PC-9 (cell line): ENCODE results near the gene TTC39C. TPM values are rescaled to one million over a fixed set of nuclear protein-coding genes. Genes with fewer than 3 reads are reported as not detected.

Experiments
- BruUV-seq: library from RNA; stranded (reverse); fragments of 400-500 nt; replicated peaks from 2 replicates; lab custom pipeline; 2021; lab: Mats Ljungman, UMichigan
- CTCF ChIA-PET: fragments of 300-600 bp; sonication (Branson Sonifier 250); formaldehyde crosslinking; loops from one replicate; lab custom pipeline; 2022; ENCODE audit warnings: antibody characterized with exemption; lab: Charles Lee
- POLR2A ChIA-PET: fragments of 300-600 bp; sonication (Branson Sonifier 250); formaldehyde crosslinking; loops from one replicate; lab custom pipeline; 2022; ENCODE audit warnings: antibody characterized with exemption; ENCODE audit not compliant: unreplicated experiment; lab: Charles Lee
- DNase-seq, 2 experiments: peaks; one replicate each; pipeline versions ENCODE4 v3.0.0 to v3.0.0-alpha.2; 2015 to 2022; ENCODE audit warnings: mixed read lengths in 1 of 2
- H2AFZ ChIP-seq: fragments of 200-600 bp; sonication (generic); 2 replicates; pipeline ENCODE4 v1.8.1; 2017; ENCODE audit warnings: antibody characterized with exemption
- H3F3A ChIP-seq: fragments of 200-600 bp; sonication (generic); 2 replicates; pipeline ENCODE4 v1.8.1; 2017; ENCODE audit warnings: antibody characterized with exemption, mild to moderate bottlenecking, low read depth; ENCODE audit not compliant: insufficient read depth
- H3K27ac ChIP-seq: fragments of 200-600 bp; sonication (generic); 2 replicates; pipeline ENCODE4 v1.6.1; 2016; ENCODE audit warnings: mixed run types
- H3K27me3 ChIP-seq: fragments of 200-600 bp; sonication (generic); 2 replicates; pipeline ENCODE4 v1.6.1; 2016; ENCODE audit warnings: low read depth, mixed run types; ENCODE audit not compliant: insufficient read depth
- H3K36me3 ChIP-seq: fragments of 200-600 bp; sonication (generic); 2 replicates; pipeline ENCODE4 v1.6.1; 2016; ENCODE audit warnings: low read depth, mixed run types
- H3K4me1 ChIP-seq: fragments of 200-600 bp; sonication (generic); replicated peaks from 2 replicates; pipeline ENCODE4 v1.6.1; 2016; ENCODE audit warnings: mixed run types; ENCODE audit not compliant: insufficient read depth
- H3K4me2 ChIP-seq: fragments of 200-600 bp; sonication (generic); 2 replicates; pipeline ENCODE4 v1.6.1; 2017; ENCODE audit warnings: mixed run types
- H3K4me3 ChIP-seq: fragments of 200-600 bp; sonication (generic); 2 replicates; pipeline ENCODE4 v1.6.1; 2016; ENCODE audit warnings: mixed run types
- H3K79me2 ChIP-seq: fragments of 200-600 bp; sonication (generic); 2 replicates; pipeline ENCODE4 v1.6.1; 2017; ENCODE audit warnings: low read depth, mixed run types
- H3K9me2 ChIP-seq: fragments of 200-600 bp; sonication (generic); 2 replicates; pipeline ENCODE4 v1.8.1; 2017; ENCODE audit warnings: mild to moderate bottlenecking; ENCODE audit not compliant: insufficient read depth
- H3K9me3 ChIP-seq: fragments of 200-600 bp; sonication (generic); 2 replicates; pipeline ENCODE4 v1.8.1; 2016; ENCODE audit warnings: low read depth; ENCODE audit not compliant: insufficient read depth
- H4K20me1 ChIP-seq: fragments of 200-600 bp; sonication (generic); 2 replicates; pipeline ENCODE4 v1.8.1; 2017; ENCODE audit not compliant: insufficient read depth
- CTCF ChIP-seq: fragments of 200-600 bp; sonication (generic); conservative IDR thresholded peaks from 2 replicates; pipeline ENCODE4 v1.6.1; 2017; ENCODE audit warnings: mixed run types, antibody characterized with exemption, mild to moderate bottlenecking, moderate library complexity
- EZH2 ChIP-seq: fragments of 200-600 bp; sonication (generic); IDR thresholded peaks from 2 replicates; pipeline ENCODE4 v1.8.0; 2017; ENCODE audit warnings: antibody characterized with exemption, low read depth
- intact Hi-C: fragments of 100-400 bp; cut with micrococcal nuclease; formaldehyde crosslinking; loops from one replicate; pipeline ENCODE4 v1.10.0; 2022; ENCODE audit not compliant: unreplicated experiment
- total RNA-seq: library from RNA; stranded (reverse); gene quantifications from 2 replicates; pipeline ENCODE4 v1.2.3, GENCODE V29; 2021

Gene TTC39C
- total RNA-seq, 1 experiment from 2014 or later: 15.3 TPM

- H4K20me1 ChIP-seq: no peaks in the 10 kb centered on the region
- H3K27ac ChIP-seq: no peak overlapping the region
- H3K9me2 ChIP-seq: no peaks in the 10 kb centered on the region
- DNase-seq: no peak
- no peak for TF ChIP-seq EZH2
- no peak overlapping the region for H3K4me2 ChIP-seq
- H3K27me3 ChIP-seq: no peaks in the 10 kb centered on the region
- H3K4me1 ChIP-seq: peaks cover 5% of the 10 kb centered on the region
- no peaks in the 10 kb centered on the region for H3K36me3 ChIP-seq
- POLR2A ChIA-PET: interaction anchor here (0.6 kb wide), 1 partner anchor 360 kb away, joined by 3 read pairs; no protein-coding TSS in a partner anchor
- H3K9me3 ChIP-seq: no peaks in the 10 kb centered on the region
- peaks cover 6% of the 10 kb centered on the region; the same call in 1 of the 2 replicates for H3F3A ChIP-seq
- CTCF ChIA-PET: no interaction called here
- intact Hi-C loops: loop anchor here (2.0 to 5.0 kb wide), 2 partner anchors 54 to 125 kb away; no protein-coding TSS in a partner anchor
- no peaks in the 10 kb centered on the region for H3K79me2 ChIP-seq
- no peak overlapping the region for H3K4me3 ChIP-seq
- BruUV-seq: no TSS peak
- no peak overlapping the region for H2AFZ ChIP-seq
Measured at GRCh38 chr18:24076950-24077349, 62.4 kb downstream of the TTC39C start.

- Histone ChIP-seq H2AFZ (no peak overlapping the region), H3K4me3 (no peak overlapping the region), H3K4me2 (no peak overlapping the region), H3F3A (peaks cover 6% of the 10 kb centered on the region; the same call in 1 of the 2 replicates), H3K9me2 (no peaks in the 10 kb centered on the region), H3K27ac (no peak overlapping the region), H3K4me1 (peaks cover 5% of the 10 kb centered on the region), H3K36me3 (no peaks in the 10 kb centered on the region), H3K79me2 (no peaks in the 10 kb centered on the region), H3K9me3 (no peaks in the 10 kb centered on the region), H3K27me3 (no peaks in the 10 kb centered on the region), H4K20me1 (no peaks in the 10 kb centered on the region)
- no peak for DNase-seq
- no TSS peak for BruUV-seq
- intact Hi-C loops: loop anchor here (5.0 kb wide), 1 partner anchor 126 kb away; no protein-coding TSS in a partner anchor
- ChIA-PET CTCF (interaction anchor here (0.6 kb wide), 1 partner anchor 636 kb away, joined by 3 read pairs; no protein-coding TSS in a partner anchor), POLR2A (no interaction called here)
- TF ChIP-seq CTCF: no peak
- no peak for TF ChIP-seq EZH2
Measured at GRCh38 chr18:24078391-24078790, 63.8 kb downstream of the TTC39C start.

GRCh38 chr18:24080861-24081260 is 66.3 kb downstream of the TTC39C start:
- H3K36me3 ChIP-seq: no peaks in the 10 kb centered on the region
- peaks cover 6% of the 10 kb centered on the region; the same call in 1 of the 2 replicates for H3F3A ChIP-seq
- ChIA-PET CTCF (no interaction called here), POLR2A (no interaction called here)
- peaks cover under 1% of the 10 kb centered on the region for H3K4me1 ChIP-seq
- no peak overlapping the region for H3K4me3 ChIP-seq
- H3K79me2 ChIP-seq: no peaks in the 10 kb centered on the region
- no peak overlapping the region for H2AFZ ChIP-seq
- intact Hi-C loops: no loop called here
- no peaks in the 10 kb centered on the region for H3K9me2 ChIP-seq
- no peaks in the 10 kb centered on the region for H3K27me3 ChIP-seq
- H4K20me1 ChIP-seq: no peaks in the 10 kb centered on the region
- H3K9me3 ChIP-seq: no peaks in the 10 kb centered on the region
- H3K4me2 ChIP-seq: no peak overlapping the region
- H3K27ac ChIP-seq: no peak overlapping the region
- no peak for TF ChIP-seq EZH2
- no peak for TF ChIP-seq CTCF
- no TSS peak for BruUV-seq
- no peak for DNase-seq

- no peak for TF ChIP-seq EZH2
- no peaks in the 10 kb centered on the region for H3K27me3 ChIP-seq
- H3F3A ChIP-seq: no peaks in the 10 kb centered on the region
- no peak overlapping the region for H3K4me3 ChIP-seq
- no peaks in the 10 kb centered on the region for H3K79me2 ChIP-seq
- H3K4me2 ChIP-seq: no peak overlapping the region
- no peak overlapping the region for H3K27ac ChIP-seq
- ChIA-PET POLR2A (no interaction called here), CTCF (no interaction called here)
- H3K9me2 ChIP-seq: no peaks in the 10 kb centered on the region
- no peaks in the 10 kb centered on the region for H3K9me3 ChIP-seq
- H3K36me3 ChIP-seq: no peaks in the 10 kb centered on the region
- H3K4me1 ChIP-seq: no peaks in the 10 kb centered on the region
- intact Hi-C loops: no loop called here
- DNase-seq: no peak
- no peak overlapping the region for H2AFZ ChIP-seq
- no peaks in the 10 kb centered on the region for H4K20me1 ChIP-seq
- BruUV-seq: no TSS peak
Measured at GRCh38 chr18:24083550-24083949, 69.0 kb downstream of the TTC39C start.
